Activated gamma-delta T cell treated with Interleukin-2 at 50 U/mL for 16 hours (primary cell): ENCODE measurements around the gene TTLL1.

ENCODE experiments used
- DNase-seq: peaks from one replicate; pipeline ENCODE4 v3.0.0-alpha.2; 2020

TTLL1 gene

DNA sequence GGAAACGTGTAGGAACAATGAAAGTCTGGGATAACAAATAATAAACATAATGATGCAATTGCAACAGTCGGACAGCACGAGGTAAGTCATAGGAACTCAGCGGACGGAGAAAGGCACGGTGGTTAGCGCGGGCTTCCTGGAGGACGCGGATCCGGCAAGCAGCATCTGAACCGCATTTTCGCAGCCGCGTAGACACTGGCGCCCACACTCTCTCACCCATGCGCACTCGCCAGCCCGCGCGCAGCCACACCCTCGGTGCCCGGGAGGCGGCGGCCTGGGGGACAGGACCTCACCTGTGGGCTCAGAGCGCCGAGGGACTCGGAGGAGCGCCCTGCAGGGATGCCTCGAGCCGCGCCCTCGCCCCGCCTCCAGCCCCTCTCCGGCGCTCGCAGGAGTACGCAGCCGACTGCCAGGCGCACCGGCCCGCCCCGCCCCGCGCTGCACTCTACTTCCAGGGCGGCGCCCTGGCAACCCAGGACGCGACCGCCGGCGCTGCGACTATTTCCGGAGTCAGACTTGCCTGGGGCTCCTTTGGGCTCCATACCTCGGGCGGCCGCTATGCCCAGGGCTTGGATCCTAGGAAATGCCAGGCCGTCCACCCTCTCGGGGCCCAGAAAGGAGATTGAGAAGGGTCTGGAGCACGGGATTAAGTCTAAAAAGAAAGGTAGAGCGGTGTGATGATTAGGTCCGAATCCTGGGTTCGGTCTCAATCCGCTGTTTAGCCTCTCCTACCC lies at the start of gene TTLL1:
TTLL1 (minus strand) TSS at position 408 of the 734 bp plus-strand sequence. CDS start 13,805 bp downstream, outside the sequence.
- peak; percentile 83 for DNase-seq

DNA sequence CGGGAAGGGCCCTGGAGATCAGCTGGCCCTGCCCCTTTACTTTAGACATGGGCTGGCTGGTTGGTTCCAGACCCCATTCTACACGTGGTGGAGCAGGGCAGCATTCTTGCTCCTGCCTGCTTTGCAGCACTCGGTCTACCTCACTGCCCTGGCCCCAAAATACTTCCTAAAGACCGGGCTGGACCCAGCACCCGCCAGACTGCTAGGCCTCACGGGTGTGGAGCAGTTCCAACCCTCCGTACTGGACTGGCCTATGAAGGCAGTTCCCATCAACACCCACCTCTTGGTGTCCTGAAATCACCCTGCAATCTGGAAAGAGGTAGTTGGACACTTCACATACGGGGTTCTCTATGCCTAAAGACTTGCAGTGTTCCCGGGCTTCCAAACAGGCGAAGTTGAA lies 47.6 kb upstream of the TTLL1 start:
- no peak for DNase-seq

DNA sequence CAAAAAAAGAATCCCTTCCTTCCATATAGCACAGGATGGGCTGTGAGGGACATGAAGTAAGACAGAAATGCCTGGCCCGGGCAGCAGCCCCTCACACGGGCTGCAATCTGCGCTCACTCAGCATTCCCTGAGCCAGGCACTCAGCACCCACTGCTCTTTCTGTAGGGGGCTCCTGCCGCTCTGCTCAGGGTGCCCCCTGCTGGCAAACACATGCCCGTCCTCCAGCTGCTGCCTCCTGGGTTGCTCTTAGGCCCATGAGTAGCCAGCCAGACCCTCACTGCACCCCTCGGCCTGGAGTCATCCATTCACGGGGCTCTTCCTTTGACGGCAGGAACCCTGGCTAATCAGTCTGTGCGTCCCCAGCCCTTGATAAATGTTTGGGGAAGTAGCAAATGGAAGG lies 47.1 kb upstream of the TTLL1 start:
- DNase-seq = peak; percentile 45

DNA sequence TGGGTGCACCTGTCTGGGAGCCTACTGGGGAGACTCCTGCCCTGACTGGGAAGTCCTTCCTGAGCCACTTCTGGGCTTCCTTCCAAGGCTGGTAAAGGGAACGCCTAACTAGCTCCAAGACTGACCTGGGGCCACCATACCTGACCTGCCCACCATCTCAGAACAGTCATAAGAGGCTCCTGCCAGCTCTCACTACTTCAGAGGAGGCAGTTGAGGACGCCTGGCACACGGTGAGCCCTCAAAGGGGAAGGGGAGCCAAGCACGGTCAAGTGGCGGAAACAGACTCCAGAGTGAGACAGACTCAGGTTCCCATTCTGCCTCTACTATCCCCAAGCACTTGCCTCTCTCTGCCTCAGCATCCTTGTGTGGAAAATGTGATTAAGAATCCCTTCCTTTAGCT lies 46.4 kb upstream of the TTLL1 start:
- no peak for DNase-seq

DNA sequence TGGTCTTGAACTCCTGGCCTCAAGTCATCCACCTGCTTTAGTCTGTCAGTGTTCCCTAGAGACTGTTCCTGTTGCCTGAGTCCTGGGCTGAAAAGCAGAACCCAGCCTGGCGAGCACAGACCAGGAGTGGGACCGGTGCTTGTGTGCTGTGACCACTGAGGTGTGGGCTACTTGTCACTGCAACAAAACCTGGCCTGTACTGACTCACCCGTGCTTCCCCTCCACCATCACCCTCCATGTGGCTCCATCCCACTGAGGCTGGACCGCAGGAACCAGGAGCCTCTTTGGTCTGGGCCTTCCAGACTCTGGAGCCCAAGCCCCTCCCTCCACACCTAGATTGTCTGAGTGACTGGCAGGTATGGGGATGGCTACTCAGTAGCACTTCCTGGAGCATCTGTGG lies 45.4 kb upstream of the TTLL1 start:
- no peak for DNase-seq

DNA sequence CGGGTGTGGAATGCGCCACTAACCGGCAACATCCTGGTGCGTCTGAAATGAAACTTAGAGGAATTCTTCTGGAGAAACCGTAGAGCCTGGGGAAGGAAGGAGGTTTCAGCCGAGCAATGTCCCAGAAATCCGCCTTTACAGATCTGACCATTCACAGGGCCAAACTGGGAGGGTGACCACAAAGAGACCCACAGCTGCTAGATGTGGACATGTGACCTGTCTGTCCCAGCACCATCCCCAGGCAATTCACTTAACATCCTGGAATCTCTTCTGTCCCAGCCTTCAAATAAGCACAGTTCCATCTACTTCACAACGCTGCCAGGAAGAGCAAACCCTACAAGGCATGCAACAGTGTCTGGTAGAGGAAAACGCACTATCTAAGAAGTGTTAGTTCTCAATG lies 44.2 kb upstream of the TTLL1 start:
- DNase-seq = no peak

DNA sequence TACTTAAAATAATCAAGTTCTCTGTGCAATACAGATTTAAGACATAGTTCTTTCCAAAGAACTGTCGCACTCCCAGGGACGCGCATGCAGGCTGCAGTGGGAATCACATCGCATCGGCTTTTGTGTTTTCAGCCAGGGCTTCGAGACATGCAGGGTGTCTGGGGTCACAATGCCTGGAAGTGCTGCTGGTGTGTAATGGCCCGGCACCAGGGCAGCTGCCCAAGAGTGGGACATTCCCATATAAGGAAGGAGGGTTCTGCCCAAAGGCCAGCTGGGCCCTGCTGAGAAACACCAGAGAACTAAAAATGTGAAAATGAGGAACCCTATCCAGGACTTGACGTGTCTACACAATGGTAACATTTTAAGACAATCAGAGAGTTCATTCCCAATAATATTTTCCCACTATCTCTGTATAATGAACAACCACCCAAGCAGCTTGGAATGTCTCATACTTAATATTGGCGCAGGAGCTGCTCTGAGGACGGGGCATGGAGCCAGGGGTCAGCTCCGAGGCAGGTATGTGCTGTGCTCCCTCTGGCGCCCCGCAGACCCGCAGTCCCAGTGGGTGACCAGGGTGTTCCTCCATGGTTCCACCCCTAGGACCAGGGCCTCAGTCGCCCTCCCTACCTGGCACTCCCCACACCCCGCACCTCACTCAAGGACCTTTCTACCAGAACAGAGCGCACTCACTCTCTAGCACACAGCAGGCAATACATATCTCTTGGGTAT lies 42.7 kb upstream of the TTLL1 start:
- no peak for DNase-seq

DNA sequence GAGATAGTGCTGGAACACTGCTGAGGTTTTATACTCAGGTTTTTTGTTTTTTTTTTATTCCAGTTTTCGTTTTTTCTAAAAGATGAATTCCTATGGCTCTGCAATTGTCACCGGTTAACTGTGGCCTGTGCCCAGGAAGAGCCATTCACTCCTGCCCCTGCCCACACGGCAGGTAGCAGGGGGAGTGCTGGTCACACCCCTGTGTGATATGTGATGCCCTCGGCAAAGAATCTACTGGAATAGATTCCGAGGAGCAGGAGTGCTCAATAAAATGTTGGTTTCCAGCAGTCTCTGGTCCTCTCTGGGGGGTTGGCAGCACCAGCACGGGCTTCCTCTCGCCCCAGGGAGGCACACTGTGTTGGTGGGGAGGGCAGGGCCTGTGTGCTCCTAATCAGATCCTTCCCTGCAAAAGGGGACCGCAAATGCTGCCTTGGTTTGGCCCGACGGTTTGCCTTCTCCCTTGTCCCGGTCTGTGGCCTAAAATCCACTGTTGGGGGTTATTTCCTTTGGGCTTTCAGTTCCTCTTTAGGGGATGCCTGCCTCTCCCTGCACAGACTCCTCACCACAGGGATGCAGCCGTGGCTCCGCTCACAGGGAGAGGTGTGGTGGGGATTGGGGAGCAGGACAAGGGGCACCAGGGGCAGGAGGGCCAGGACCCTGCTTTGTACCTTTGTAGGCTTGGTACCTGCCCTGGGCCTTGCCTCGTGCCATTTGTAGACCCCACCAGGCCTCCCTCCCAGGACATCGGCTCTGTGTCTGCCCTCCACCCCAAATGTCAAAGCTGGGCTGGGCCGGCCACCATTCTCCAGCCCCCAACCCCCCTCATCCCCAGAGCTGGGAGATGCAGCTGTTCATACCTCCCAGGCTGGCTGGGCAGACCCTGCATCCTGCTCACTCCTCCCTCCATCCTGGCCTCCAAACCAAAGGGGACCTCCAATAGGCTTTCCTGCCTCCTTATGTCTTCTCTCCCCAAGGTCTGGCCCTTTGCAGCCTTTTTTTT lies 40.5 kb upstream of the TTLL1 start:
- no peak for DNase-seq

DNA sequence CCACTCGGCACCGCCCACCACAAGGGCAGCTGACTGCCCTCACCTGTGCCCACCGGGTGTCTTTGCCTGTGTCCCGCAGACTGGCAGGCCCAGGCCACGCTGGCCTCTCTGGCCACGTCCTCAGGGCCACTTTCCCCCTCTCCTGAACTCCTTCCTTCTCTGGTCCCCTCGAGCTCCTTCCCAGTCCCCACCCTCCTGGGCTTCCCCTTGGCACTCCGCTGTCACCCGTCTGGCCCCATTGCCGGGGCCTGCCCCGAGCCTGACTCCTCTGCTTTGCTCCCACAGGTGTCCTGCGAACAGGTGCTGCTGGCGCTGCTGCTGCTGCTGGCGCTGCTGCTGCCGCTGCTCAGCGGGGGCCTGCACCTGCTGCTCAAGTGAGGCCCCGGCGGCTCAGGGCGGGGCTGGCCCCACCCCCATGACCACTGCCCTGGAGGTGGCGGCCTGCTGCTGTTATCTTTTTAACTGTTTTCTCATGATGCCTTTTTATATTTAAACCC lies 39.8 kb upstream of the TTLL1 start:
- DNase-seq = no peak

DNA sequence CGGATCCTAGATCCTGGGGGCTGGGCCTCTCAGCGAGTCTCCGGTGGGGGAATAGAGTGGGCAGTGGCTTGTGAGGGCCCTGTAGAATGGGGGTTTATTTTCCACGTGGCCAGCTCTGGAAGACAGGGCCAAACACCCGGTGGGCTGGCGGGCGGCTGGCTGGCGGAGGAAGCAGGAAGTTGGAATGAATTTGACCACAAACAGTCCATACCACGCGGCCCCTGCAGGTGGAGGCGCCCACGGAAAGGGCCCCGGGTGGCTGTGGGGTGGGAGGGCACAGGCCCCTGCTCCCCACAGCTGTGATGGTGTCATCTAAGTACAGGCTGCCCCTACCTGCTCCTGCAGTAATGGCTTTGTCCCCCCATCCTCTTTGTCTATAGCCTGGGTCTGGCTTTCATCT lies 38.9 kb upstream of the TTLL1 start:
- no peak for DNase-seq

DNA sequence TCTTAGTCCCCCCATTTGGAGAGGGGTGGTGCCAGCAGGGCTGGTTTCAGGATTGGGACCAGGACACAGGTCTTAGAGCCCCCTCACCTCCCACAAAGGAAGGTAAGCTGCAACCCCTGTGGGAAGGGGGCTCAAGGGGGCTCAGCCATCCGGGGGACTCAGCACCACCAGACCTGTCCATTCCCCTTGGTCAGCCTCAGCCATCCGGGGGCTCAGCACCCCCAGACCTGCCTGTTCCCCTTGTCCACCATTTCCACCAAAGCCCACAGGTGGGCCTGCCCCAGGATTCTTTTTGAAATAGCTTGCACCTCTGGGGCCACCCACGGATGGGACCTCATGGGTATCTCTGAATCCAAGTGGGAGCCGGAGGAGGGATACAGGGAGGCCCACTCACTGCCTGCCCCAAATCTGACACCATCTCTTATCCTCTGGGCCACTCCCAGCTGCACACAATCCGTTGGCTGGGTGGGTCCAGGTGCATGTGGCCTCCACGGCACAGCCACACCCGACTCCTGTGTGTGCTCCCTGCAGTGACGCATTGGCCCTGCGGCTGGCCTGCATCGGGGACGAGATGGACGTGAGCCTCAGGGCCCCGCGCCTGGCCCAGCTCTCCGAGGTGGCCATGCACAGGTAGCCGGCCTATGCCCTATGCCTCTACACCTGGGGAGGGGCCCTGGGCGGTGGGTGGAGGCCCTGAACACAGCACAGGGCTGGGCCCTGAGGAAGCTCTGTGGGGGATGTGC lies 38.1 kb upstream of the TTLL1 start:
- DNase-seq = no peak

DNA sequence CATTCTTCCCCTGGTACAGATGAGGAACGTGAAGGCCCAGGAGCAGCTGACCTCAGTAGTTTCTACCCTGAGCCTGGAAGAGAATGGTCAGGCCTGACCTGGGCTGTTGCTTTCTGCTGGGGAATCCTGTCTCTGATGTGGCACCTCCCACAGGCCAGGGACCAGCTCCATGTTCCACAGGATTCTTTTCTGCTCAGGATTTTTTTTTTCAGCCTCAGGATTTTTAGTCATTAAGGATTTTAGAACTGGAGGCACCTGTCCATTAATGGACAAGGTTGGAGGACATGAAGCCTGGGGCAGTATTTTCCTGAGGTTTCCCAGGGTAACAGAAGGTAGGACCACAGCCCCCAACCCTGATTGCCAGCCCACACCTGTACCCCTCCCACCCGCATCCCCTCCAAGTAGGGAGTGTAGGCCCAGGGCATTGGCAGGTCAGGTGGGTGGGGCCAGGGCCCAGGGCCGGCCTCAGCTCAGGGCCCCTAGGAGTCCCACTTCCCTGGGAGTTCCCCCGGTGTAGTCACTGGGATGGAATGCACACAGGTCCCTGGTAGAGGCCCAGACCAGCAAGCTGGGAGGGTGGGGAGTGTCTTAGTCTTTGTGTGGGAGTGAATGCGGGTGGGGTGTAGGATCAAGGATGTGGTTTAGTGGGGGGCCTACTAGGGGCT lies 37.4 kb upstream of the TTLL1 start:
- DNase-seq = no peak

DNA sequence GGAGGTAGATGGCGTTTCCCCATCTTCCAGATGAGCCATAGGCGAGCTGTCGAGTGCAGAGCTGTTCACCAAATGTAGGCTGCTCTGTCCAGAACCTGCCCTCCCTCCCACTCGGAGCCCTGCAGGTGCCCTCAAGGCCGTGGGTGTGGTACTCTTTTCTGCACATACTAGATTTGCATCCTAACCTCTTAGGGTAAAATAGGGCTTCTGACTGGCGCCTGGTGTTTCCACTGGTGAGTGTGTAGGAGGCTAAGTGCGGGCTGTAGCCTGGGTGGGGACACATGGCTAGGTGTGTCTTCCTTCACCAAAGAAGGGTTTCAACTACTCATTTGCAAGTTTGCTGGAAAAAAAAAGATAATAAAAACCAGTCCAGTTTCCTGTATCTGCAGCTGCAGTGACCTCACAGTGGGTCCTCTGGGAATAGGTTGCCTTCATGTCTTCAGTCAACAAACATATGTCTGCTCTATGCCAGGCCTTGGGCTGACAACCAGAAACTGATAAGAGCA lies 29.8 kb upstream of the TTLL1 start:
- no peak for DNase-seq

DNA sequence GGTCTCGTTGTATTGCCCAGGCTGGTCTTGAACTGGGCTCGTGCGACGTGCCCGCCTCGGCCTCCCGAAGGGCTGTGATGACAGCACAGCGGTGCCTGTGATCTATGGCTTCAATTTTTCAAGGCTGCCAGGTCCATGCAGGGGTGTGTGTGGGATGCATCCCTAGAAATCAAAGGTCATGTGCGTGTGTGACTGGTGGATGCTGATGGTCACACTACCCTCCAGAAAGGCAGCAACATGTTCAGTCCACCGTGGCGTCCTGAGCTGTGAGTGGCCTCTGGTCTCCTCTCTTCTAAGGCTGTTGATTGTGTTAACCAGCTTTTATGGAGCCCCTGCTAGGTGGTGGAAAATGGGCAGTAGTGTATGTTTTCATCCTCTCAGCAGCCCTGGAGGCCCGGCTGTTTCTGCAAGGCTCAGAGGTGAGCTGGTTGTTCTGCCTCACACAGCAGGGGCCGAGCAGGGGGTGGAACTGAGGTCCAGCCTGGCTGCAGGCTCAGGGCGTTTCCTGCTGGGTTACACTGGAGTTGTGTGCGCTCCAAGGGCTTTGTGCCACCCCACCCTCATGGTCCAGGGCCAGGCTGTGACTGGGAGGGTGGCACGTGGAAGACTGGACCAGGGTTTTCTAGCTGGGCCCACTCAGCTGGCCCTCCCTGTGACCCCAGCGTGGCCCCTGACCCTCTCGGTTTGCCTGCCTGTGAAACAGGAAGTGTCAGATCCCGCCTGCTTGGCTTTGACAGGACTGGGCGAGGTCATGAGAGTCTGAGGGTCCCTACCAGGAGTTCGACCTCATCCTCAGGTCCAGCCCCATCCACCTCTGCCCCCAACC lies 29.0 kb upstream of the TTLL1 start:
- no peak for DNase-seq

DNA sequence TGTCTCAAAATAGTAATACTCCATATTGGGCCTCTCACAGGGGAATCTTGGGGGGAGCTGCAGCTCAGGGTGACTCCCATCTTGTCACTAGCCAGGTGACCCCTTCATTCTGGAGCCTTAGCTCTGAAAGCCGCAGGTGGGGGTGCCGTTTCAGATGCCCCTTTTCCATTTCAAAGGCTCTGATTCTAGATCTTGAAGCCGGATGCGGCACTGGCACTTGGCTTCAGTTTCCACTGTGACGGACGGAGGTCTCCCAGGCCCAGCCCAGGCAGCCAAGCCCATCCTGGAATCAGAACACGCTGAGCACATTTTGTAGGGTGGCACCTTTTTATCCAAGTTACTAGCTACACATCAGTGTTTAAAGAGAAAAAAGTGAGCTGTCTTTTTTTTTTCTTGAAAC lies 27.7 kb upstream of the TTLL1 start:
- DNase-seq = no peak

DNA sequence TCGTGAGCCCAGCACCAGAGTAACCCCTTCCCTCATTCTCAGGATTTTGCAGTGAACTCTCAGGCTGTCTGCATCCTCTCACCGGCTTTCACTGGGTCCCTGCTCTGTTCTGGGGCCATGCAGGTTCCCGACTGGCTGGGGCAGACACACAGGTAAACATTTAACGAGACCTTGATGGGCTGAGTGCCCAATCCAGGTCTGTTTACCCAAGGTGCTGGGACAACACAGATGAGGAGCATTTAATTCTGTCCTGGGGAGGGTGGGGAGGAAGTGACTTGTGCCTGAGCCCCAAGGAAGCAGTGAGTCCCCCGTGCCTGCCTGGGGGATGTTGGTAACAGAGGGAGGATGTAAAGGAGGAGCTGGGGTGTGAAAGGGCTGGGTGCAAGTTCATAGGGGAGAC lies 25.8 kb upstream of the TTLL1 start:
- DNase-seq = no peak

DNA sequence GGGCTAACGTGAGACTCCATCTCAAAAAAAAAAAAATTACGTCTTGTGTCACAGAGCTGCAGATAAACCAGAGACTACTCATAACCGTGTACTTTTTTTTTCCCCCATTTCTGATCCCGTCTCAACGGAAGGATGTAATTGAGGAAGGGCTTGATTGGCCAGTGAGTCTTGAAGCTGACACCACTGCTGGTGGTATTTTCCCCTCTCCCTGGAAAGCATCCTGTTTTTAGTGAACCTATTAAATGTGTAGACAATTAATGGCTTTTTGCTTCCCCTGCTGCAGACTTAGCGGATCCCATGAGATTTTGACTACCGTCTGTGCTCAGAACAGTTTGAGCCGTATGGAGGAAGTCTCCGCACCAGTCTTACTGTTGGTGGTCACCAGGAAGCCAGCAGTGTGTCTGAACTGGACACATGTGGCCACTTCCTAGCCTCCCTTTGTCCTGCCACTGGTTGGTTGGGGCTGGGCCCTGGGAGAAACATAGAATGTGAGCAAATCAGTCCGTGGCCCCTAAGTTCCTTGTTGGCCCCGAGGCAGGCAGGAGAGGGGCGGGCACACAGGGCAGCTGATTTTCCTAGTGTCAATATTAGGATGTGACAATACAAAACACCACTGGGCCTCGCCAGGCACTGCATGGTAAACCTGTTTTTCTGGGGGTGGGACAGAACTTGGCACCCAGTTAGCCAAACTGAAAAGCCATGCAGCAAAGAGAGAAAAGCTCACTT lies 24.5 kb upstream of the TTLL1 start:
- DNase-seq = no peak

DNA sequence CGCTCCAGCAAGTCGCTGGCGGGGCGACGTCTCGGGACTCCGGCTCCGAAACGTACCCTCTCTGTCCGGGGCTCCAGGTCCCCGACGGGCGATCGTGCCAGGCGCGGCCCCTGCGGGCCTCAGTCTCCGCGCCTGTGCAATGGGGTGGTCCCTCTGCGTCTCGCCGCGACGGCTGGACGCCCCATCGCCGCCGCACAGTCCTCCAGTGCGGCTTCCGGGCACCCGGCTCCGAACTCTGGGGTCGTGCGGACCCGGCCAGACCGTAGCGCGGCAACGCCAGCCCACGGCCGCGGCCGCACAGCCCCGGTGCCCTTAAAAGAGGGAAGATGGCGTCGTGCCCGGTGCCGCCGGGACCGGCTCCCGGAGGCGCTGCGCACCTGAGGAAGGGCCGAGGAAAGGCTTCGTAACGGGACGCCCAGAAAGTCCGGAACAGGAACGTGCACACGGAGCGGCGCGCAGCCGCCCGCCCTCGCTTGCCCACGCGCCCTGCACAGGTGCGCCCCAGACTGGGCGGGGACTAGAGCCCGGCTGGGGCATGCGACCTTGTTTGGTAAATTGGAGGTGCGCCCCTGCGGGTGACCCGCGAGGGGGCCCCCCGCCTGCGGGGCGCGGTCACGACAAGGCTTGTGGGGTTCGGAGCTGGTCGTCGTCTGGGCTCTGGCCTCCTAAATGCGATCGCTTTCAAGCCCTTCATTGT lies 21.9 kb upstream of the TTLL1 start:
- peak; percentile 29 for DNase-seq

DNA sequence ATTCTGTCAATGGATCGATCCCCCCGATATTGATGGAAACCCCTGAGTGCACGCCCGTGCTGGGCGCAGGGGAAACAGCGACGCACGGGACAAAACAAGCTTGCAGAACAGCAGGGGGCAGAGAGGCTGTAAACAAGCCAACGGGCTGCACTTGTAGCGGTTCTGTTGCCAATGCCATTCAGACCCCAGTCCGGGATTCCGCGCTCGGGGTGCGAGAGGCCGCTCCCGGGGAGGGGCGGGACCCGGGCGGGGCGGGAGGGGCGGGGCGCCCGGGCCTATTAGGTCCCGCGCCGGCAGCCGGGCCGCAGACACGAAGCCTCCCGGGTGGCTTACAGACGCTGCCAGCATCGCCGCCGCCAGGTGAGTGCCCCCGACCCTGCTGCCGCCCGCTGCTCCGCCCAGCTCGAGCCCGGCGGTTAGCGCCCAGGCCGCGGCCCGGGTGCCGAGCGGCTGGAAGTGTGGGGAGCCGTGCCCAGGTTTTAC lies 21.3 kb upstream of the TTLL1 start, which contains the start of gene BIK:
BIK (plus strand) TSS at position 307 of the 483 bp plus-strand sequence. CDS start 13,273 bp downstream, outside the sequence.
- peak; percentile 35 for DNase-seq
